GM19351 (cell line): ENCODE data around the gene KAT2A.

Experiments used
- ATAC-seq: cut with Tn5 transposase; IDR thresholded peaks from one replicate; pipeline ENCODE4 v1.9.1; 2021; ENCODE audit warnings: mild to moderate bottlenecking, moderate library complexity; ENCODE audit not compliant: unreplicated experiment

Gene KAT2A

DNA sequence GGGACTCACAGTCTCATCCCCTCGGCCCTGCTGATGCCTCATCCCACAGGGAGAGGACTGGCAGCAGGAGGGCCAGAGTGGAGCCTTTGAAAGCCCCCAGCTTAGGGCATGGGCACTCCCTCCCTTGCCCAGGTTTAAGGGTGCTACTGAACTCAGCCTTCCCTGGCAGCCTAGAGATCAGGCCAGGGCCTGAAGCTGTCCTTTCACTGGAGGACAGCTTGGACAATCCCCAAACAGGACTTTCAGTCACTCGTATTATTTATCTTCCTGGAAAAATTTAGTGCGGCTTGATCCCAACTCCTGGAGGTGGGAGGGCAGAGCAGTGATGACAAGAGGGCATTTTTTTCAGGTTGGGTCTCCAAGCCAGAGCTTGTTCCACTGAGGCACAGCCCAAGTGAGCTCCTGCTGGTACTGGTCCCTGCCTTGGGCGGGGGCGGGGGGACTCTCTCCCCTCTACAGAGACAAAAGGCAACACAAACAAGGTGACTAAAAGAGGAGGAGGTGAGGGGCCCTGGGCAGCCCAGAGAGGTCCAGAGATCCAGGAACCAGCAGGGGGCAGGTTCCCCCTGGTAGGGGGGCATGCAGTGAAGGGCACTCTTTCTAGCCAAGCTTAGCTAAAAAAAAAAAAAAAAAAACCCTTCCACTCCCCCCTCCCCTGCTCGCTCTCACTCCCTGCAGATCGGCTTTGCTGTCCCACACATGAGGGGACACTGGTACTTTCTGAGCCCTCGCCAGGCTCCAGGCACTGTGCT is 24.6 kb downstream of the KAT2A start:
- no peak for ATAC-seq

DNA sequence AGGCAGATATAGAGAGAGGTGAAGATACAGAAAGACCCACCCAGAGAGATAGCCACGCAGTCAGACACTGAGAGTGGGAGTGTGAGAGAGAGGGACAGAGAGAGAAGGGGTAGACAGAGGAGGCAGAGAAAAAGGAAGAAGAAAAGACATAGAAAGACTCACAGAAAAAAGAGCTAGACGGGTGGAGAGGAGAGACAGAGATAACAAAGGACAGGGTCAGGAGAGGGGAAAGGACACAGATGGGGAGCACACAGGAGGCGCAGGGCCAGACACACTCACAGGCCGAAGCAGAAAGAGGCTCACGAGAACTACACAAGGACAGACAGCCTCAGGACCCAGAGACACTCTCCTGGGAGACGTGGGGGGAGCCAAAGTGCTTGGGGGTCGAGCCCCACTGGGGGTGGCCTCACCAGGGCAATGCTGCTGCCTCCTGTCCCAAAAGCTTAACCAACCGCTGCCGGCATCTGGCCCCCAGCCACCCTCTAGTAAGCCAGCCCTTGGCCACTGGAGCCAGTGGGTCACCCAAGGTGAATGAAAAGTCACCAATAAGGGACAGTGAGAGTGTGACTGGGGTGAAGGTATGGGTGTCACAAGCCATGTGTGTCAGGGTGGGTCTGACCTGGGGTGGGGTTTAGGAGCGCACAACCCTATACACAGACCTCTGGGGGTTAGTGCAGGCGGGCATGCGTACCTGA is 26.6 kb downstream of the KAT2A start:
- ATAC-seq: no peak

- ATAC-seq: no peak
Measured at GRCh38 chr17:42092939-42093338, 28.2 kb downstream of the KAT2A start.

- ATAC-seq: no peak
Measured at GRCh38 chr17:42090964-42091790, 30.0 kb downstream of the KAT2A start.

- no peak for ATAC-seq
Measured at GRCh38 chr17:42088736-42089135, 32.4 kb downstream of the KAT2A start.

DNA sequence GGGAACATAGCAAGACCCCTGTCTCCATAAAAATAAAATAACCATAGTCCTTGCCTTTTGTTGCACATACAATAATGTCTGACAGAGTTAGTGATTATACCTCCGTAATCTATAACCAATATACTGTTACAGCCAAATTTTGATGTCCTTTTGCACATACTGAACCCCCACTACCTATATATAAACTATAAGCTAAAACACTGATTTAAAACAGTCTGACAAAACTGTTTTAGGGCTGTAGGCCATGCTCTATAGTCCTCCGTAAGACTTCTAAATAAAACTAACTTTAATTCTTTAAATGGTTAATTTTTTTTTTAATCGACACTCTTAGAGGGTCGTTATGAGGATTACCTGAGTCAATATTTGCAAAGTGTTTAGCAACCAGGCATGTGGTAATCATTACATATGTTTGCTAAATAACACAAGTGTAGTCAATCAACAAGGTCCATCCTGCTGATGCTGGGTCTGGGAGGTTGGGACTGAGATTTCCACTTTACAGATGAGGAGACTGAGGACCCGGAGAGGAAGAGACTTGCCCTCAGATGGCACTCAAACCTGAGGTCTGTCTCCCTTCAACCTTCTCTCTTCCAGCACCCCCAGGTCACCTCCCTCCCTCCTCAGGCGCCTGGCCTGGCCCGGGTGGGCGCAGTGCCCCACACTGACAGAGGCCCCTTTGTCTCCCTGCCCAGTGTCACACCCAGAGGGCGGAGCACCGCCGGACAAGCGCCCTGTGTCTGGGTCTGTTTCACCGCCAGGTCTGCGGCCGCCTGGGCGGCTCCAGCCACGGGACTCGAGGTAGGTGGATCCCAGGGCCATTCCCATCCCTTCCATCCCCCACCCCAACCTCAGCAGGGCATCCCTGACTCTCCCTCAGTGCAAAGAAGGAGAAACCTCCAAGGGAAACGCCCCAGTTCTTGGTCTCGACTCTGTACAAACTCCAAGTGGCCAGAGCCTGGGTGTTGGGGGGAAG is 33.1 kb downstream of the KAT2A start:
- no peak for ATAC-seq

GRCh38 chr17:42087042-42087701 is 34.0 kb downstream of the KAT2A start:
- ATAC-seq: no peak

GRCh38 chr17:42081516-42082129 is 39.5 kb downstream of the KAT2A start:
- no peak for ATAC-seq

DNA sequence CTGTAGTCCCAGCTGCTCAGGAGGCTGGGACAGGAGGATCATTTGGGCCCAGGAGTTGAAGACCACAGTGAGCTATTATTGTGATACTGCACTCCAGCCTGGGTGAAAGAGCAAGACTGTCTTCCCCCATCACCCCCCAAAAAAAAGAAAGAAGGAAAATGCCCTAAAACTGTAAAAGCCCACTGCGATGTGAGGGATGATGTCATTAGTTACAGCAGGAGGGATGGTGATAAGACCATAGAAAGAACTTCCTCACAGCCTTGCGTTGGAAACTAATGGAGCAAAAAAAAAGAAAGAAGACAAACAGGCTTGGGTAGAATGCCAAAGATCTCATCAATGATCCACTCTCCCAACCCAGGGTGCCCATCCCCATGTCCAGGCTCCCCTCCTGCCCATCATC is 41.6 kb downstream of the KAT2A start:
- no peak for ATAC-seq

- no peak for ATAC-seq
Measured at GRCh38 chr17:42078396-42079043, 42.6 kb downstream of the KAT2A start.

DNA sequence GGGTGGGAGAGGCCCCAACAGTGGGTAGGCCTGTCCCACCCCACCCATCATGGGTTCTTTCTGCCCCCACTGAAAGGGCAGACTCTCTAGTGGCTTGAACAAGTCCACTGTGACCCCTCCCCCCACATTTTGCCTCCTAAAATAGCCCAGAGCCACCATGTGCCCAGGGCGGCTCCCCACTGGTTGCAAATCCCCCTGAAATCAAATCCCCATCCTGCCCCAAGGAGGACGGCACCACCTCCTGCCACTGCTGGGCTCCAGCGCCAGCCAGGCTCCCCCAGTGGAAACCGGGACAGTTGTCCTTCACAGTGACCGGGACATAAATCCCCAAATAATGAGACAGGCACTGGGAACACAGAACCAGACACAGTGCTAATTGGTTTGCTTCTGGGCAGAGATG is 43.4 kb downstream of the KAT2A start:
- no peak for ATAC-seq

DNA sequence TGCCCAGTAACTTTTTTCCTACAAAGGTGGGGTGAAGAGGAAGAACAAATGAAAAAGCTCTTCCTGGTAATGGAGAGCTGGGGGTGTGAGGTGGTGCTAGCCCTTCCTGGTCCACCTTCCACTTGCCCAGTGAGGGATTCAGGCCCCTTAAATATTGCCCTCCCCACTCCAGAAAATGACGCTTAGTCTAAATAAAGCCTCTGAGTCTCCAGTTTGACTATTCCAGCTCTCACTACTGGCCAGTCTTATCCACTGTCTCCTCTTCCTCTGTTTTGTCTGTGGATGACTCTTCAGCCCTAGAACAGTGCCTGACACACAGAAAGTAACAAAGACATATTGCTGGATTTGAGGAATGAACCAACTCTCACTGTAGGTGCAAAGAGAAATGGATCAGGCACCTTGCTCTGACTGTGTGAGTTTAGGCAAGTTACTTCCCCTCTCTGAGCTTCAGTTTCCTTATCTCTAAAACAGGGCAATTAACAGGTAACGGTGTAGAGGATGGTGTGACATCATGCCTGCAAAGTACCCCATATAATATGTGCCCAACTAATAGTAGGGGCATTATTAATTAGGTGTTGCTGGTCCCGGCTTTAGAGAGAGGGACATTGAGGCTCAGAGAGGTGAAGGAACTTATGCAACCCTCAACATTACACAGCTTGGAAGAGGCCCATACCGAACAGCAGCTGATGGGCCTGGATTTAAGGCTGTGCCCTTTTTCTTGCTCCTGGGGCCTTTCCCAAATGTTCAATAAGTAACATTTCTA is 44.2 kb downstream of the KAT2A start:
- no peak for ATAC-seq

- no peak for ATAC-seq
Measured at GRCh38 chr17:42075789-42076188, 45.4 kb downstream of the KAT2A start.

- no peak for ATAC-seq
Measured at GRCh38 chr17:42072323-42073187, 48.6 kb downstream of the KAT2A start.

DNA sequence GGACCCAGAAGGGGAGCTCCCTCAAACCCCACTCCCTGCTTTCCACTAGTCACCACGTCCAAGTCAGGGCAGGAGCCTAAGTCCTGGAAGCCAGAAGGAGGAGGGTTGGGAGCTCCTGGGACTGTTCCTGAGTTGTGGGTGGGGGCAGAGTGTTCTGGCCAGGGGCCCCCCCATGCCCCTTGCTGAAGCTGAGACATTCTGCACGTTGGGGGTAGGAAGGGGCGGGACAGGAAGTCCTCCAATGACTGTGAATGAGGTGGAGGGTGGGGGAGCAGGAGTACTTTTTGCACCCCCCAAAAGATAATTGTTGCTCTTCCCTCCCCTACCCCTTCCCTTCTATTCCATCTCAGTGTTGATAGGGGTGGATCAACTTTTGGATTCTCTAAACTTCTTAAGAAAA is 49.4 kb downstream of the KAT2A start:
- no peak for ATAC-seq

DNA sequence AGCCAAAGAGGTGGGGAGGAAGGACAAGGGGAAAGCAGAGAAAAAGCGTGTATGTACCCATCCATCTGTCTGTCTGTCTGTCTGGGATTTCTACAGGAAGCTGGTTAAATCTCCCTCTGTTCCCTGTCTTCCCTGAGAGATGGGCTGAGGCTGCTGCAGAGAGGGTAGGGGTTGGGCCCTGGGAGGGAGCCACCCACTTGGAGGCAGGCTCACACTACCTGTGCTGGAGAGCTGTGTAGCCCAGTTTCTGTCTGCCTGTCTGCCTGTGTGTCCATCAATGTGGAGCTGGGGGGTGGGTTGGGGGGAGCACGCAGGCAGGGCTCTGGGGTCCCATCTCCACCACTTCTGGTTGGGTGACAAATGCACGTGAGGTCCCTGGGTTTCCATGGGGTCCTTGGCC is 52.2 kb downstream of the KAT2A start:
- no peak for ATAC-seq

DNA sequence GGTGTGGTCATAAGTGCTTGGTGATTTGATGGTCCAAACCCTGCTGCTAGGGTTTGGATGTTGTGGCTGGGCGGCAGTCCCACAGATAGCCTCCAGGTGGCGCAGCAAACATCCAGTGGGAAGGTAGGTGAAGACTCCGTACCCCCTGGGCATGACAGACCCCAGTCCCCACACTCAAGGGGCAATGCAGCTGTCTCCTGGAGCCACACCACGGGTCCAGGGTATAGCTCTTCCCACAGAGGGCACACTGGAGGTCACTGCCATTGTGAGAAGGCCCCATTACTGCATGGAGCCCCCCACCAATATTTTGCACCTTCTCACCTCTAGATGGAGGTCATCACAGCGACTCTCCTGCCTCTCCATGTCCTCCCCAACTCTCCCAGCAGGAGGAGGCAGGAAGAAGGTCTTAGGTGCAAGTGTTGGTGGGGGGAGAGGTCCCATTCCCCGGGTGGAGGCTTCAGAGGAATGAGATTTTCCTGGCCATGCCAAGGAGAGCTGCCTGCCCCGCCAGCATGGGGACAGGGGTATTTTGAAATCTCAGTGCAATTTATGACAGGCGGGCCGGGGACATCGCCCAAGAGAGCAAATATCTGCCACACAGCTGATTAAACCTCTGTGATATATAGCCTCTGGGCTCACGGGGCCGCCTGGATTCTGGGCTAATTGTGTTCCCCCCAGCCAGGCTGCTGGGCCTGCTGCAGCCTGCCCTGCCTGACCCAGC is 53.6 kb downstream of the KAT2A start:
- ATAC-seq: no peak
